Thyroid gland (tissue), 4 donors: Measurements from ENCODE around the gene C19orf73. TPM values are rescaled to one million over a fixed set of nuclear protein-coding genes. Genes with fewer than 3 reads are reported as not detected.
A peak's percentile ranks its signal among the peaks of the same experiment; 100 is the strongest.
"Not testable (repeated sequence)": the region's sequence is repeated elsewhere in the genome, so short reads cannot be mapped to it uniquely, and the experiment has no call there.

ENCODE experiments used
- DNase-seq, 2 donors: peaks; one replicate each; pipeline ENCODE4 v3.0.0-alpha.2; 2019
- H3K27ac ChIP-seq, 3 donors: fragments of 200-600 bp; sonication (generic); 1 replicate in 2 of 3; 2 replicates in 1 of 3; pipeline ENCODE4 v1.5.1; 2016 to 2019; ENCODE audit warnings: mild to moderate bottlenecking in 1 of 3, moderate library complexity in 1 of 3
- H3K27me3 ChIP-seq: fragments of 200-600 bp; sonication (generic); one replicate; pipeline ENCODE4 v1.5.1; 2019
- H3K36me3 ChIP-seq, 2 donors: fragments of 200-600 bp; sonication (generic); one replicate each; pipeline ENCODE4 v1.5.1; 2016 to 2019
- H3K4me1 ChIP-seq, 2 donors: fragments of 200-600 bp; sonication (generic); one replicate each; pipeline ENCODE4 v1.5.1; 2017 to 2019
- H3K4me3 ChIP-seq, 3 donors: fragments of 200-600 bp; sonication (generic); replicated peaks in 1 of 3; 1 replicate in 2 of 3; 2 replicates in 1 of 3; pipeline ENCODE4 v1.5.1; 2016; ENCODE audit warnings: mild to moderate bottlenecking in 1 of 3
- H3K9me3 ChIP-seq: fragments of 200-600 bp; sonication (generic); one replicate; pipeline ENCODE4 v1.5.1; 2017
- POLR2A ChIP-seq, 2 donors: fragments of 450-650 bp; IDR thresholded peaks; one replicate each; pipeline ENCODE4 v1.6.1; 2017; ENCODE audit warnings: antibody characterized with exemption in 2 of 2, mild to moderate bottlenecking in 2 of 2, moderate library complexity in 1 of 2
- WGBS, 2 donors: methylation state at CpG; one replicate each; pipeline ENCODE4 v1.1.5; 2017; 5-methylcytosine and 5-hydroxymethylcytosine counted together
- intact Hi-C: fragments of 100-400 bp; cut with DNase I; formaldehyde crosslinking; loops from one replicate; pipeline ENCODE4 v1.15.1; 2023
- total RNA-seq, 4 donors: library from RNA; depleted of rRNA; stranded (reverse); fragments of >200 nt; gene quantifications; one replicate each; pipeline ENCODE4 v1.2.3, GENCODE V29; 2016
- TF ChIP-seq, protein P1 (sequence below), 6 experiments: fragments of 200-600 bp in 3 of 6; fragments of 450-650 bp in 3 of 6; sonication (generic) in 3 of 6; IDR thresholded peaks; one replicate each; pipeline ENCODE4 v1.5.1; 2016 to 2019; ENCODE audit warnings: antibody characterized with exemption in 6 of 6, mild to moderate bottlenecking in 2 of 6, inconsistent platforms in 1 of 6, moderate library complexity in 1 of 6

The C19orf73 gene
- total RNA-seq, 4 donors from 2014 or later = 1.7 to 13.4 (median 6.1) TPM

DNA sequence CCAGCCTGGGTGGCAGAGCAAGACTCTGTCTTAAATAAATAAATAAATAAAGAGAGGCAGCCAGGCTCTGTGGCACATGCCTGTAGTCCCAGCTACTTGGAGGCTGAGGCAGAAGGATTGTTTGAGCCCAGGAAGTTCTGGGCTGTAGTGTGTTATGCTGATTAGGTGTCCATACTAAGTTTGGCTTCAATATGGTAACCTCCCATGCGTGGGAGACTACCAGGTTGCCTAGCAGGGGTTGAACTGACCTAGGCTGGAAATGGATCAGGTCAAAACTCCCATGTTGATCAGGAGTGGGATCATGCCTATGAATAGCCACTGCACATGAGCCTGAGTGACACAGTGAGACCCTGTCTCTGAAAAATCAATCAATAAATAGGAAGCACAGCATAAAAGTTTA, 37.7 kb downstream of the C19orf73 start:
- no peak overlapping the region for H3K27ac ChIP-seq
- H3K36me3 ChIP-seq = no peaks in the 10 kb centered on the region
- DNase-seq = no peak
- no peaks in the 10 kb centered on the region for H3K27me3 ChIP-seq
- WGBS, 2 donors = 100% methylated on average over 1 of the region's 1 CpG
- no peak for TF ChIP-seq POLR2A (IDR thresholded peaks at IDR 0.05)
- TF ChIP-seq, protein P1, sequence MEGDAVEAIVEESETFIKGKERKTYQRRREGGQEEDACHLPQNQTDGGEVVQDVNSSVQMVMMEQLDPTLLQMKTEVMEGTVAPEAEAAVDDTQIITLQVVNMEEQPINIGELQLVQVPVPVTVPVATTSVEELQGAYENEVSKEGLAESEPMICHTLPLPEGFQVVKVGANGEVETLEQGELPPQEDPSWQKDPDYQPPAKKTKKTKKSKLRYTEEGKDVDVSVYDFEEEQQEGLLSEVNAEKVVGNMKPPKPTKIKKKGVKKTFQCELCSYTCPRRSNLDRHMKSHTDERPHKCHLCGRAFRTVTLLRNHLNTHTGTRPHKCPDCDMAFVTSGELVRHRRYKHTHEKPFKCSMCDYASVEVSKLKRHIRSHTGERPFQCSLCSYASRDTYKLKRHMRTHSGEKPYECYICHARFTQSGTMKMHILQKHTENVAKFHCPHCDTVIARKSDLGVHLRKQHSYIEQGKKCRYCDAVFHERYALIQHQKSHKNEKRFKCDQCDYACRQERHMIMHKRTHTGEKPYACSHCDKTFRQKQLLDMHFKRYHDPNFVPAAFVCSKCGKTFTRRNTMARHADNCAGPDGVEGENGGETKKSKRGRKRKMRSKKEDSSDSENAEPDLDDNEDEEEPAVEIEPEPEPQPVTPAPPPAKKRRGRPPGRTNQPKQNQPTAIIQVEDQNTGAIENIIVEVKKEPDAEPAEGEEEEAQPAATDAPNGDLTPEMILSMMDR (IDR thresholded peaks at IDR 0.05) = no peak
- H3K4me1 ChIP-seq = peaks cover 0 to 8% of the 10 kb centered on the region in 2 donors
- intact Hi-C loops = no loop called here
- no peak overlapping the region for H3K4me3 ChIP-seq
- H3K9me3 ChIP-seq = no peaks in the 10 kb centered on the region

- DNase-seq = no peak
- TF ChIP-seq, protein P1 (IDR thresholded peaks at IDR 0.05) = no peak
- TF ChIP-seq POLR2A (IDR thresholded peaks at IDR 0.05) = no peak
- no peak overlapping the region for H3K27ac ChIP-seq
- intact Hi-C loops = no loop called here
- no peaks in the 10 kb centered on the region for H3K27me3 ChIP-seq
- H3K36me3 ChIP-seq = no peaks in the 10 kb centered on the region
- H3K4me3 ChIP-seq = no peak overlapping the region
- no peaks in the 10 kb centered on the region for H3K9me3 ChIP-seq
- H3K4me1 ChIP-seq = peaks cover 0 to 5% of the 10 kb centered on the region in 2 donors
- WGBS, 2 donors = 67 to 85% methylated on average over 4 of the region's 4 CpGs
These were observed 38.6 kb downstream of the C19orf73 start for GRCh38 chr19:49080392-49080791.

DNA sequence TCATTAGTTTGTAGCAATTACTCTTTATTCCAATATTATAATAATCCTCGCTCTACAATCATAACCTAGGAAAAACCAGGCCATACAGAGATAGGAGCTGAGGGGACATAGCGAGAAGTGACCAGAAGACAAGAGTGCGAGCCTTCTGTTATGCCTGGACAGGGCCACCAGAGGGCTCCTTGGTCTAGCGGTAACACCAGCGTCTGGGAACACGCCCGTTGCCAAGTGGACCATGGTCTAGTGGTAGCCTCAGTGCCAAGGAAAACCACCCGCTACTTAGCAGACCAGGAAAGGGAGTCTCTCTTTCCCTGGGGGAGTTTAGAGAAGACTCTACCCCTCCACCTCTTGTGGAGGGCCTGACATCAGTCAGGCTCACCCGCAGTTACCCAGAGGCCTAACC, 44.1 kb downstream of the C19orf73 start:
- peak; percentile 93 for DNase-seq
- TF ChIP-seq, protein P1 (IDR thresholded peaks at IDR 0.05) = peak; percentile 46 to 92 (median 83)
- H3K4me3 ChIP-seq, H3K9me3 ChIP-seq, H3K27ac ChIP-seq, H3K36me3 ChIP-seq, intact Hi-C loops: not testable (repeated sequence)
- peaks cover 4 to 11% of the 10 kb centered on the region in 2 donors for H3K4me1 ChIP-seq
- 6 to 10% methylated on average over 5 to 9 of the region's 9 CpGs for WGBS, 2 donors
- peaks cover 11% of the 10 kb centered on the region for H3K27me3 ChIP-seq

GRCh38 chr19:49073514-49074378, 45.2 kb downstream of the C19orf73 start:
- H3K4me3 ChIP-seq = no peak overlapping the region
- TF ChIP-seq, protein P1 (IDR thresholded peaks at IDR 0.05) = no peak
- no peak for TF ChIP-seq POLR2A (IDR thresholded peaks at IDR 0.05)
- H3K9me3 ChIP-seq = no peaks in the 10 kb centered on the region
- peaks cover 11% of the 10 kb centered on the region for H3K27me3 ChIP-seq
- H3K27ac ChIP-seq = no peak overlapping the region
- 60 to 68% methylated on average over 23 of the region's 23 CpGs for WGBS, 2 donors
- DNase-seq = no peak
- H3K36me3 ChIP-seq = no peaks in the 10 kb centered on the region
- peaks cover 4 to 11% of the 10 kb centered on the region in 2 donors for H3K4me1 ChIP-seq
- intact Hi-C loops = no loop called here

DNA sequence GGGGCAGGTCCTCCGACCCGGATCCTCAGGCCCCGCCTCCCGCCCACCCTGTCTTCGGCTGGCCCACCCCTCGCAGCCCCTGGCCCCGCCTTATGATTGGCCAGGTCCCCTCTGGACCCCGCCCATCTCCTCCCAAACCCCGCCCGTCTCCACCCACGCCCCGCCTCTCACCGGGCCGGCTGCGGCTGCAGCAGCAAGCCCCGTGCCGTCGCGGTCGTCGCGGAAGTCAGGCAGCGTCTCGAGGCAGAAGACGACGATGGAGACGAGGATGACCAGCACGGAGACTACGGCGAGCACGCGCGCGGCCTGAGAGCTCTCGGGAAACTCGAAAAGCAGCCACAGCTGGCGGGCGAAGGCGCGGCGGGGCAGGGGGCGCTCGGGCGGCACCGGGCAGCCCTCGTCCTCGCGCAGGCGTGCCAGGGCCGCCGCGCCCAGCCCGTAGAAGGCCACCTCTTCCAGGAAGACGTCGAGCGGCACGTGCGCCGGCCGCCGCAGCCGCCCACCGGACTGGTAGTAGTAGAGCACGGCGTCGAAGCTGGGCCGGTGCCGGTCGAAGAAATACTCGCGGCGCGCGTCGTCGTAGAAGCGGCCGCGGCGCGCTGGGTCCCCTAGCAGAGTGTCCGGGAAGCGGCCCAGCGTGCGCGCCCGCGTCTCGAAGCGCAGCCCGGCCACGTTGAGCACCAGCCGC, 46.9 kb downstream of the C19orf73 start:
- intact Hi-C loops = no loop called here
- WGBS, 2 donors = 3 to 10% methylated on average over 4 to 58 of the region's 93 CpGs
- no peaks in the 10 kb centered on the region for H3K36me3 ChIP-seq
- H3K27me3 ChIP-seq = peaks cover 11% of the 10 kb centered on the region
- peaks cover 4 to 11% of the 10 kb centered on the region in 2 donors for H3K4me1 ChIP-seq
- H3K27ac ChIP-seq = no peak overlapping the region
- H3K4me3 ChIP-seq = no peak overlapping the region
- no peak for DNase-seq
- H3K9me3 ChIP-seq = no peaks in the 10 kb centered on the region
- no peak for TF ChIP-seq POLR2A (IDR thresholded peaks at IDR 0.05)
